H9 (cell line): Measurements from ENCODE around the gene C1orf52. TPM values are rescaled to one million over a fixed set of nuclear protein-coding genes. Genes with fewer than 3 reads are reported as not detected.

Source experiments
- DNase-seq: peaks from one replicate; pipeline ENCODE4 v3.0.0-alpha.2; 2017
- H2AFZ ChIP-seq: one replicate; pipeline ENCODE4 v1.6.1; 2013; ENCODE audit warnings: mild to moderate bottlenecking, low read length, control low read depth, moderate library complexity
- H2AK5ac ChIP-seq: 2 replicates; pipeline ENCODE4 v1.6.1; 2013; ENCODE audit warnings: low read length, control low read depth, mixed read lengths; ENCODE audit not compliant: insufficient read length
- H2BK120ac ChIP-seq: one replicate; pipeline ENCODE4 v1.6.1; 2013; ENCODE audit warnings: low read depth, mild to moderate bottlenecking, low read length, control low read depth, inconsistent platforms; ENCODE audit not compliant: poor library complexity, severe bottlenecking
- H2BK12ac ChIP-seq: 2 replicates; pipeline ENCODE4 v1.6.1; 2013; ENCODE audit warnings: low read length, control low read depth, mixed read lengths, low read depth; ENCODE audit not compliant: insufficient read length
- H2BK15ac ChIP-seq: 2 replicates; pipeline ENCODE4 v1.6.1; 2013; ENCODE audit warnings: low read depth, low read length, control low read depth
- H2BK20ac ChIP-seq: one replicate; pipeline ENCODE4 v1.6.1; 2013; ENCODE audit warnings: low read depth, mild to moderate bottlenecking, low read length, control low read depth, inconsistent platforms; ENCODE audit not compliant: poor library complexity, severe bottlenecking
- H2BK5ac ChIP-seq: 2 replicates; pipeline ENCODE4 v1.6.1; 2013; ENCODE audit warnings: low read length, control low read depth, mixed read lengths; ENCODE audit not compliant: insufficient read length
- H3K14ac ChIP-seq: 2 replicates; pipeline ENCODE4 v1.6.1; 2013; ENCODE audit warnings: low read length, control low read depth; ENCODE audit not compliant: insufficient read depth
- H3K18ac ChIP-seq: 2 replicates; pipeline ENCODE4 v1.6.1; 2013; ENCODE audit warnings: low read depth, mild to moderate bottlenecking, mixed read lengths, low read length, control low read depth; ENCODE audit not compliant: insufficient read length
- H3K23ac ChIP-seq: 2 replicates; pipeline ENCODE4 v1.6.1; 2013; ENCODE audit warnings: low read length, control low read depth, mixed read lengths, low read depth; ENCODE audit not compliant: insufficient read length
- H3K23me2 ChIP-seq: 2 replicates; pipeline ENCODE4 v1.6.1; 2013; ENCODE audit warnings: low read depth, mild to moderate bottlenecking, mixed read lengths, low read length, control low read depth; ENCODE audit not compliant: insufficient read length, poor library complexity, severe bottlenecking
- H3K27ac ChIP-seq: 2 replicates; pipeline ENCODE4 v1.5.1; 2013; ENCODE audit warnings: low read length, control low read depth, mixed read lengths, low read depth; ENCODE audit not compliant: insufficient read length
- H3K27me3 ChIP-seq: 2 replicates; pipeline ENCODE4 v1.6.1; 2013; ENCODE audit warnings: low read length, control low read depth, inconsistent platforms; ENCODE audit not compliant: insufficient read depth
- H3K4ac ChIP-seq: 2 replicates; pipeline ENCODE4 v1.6.1; 2013; ENCODE audit warnings: low read depth, mild to moderate bottlenecking, control low read depth, inconsistent platforms, low read length, moderate library complexity
- H3K4me1 ChIP-seq: 2 replicates; pipeline ENCODE4 v1.6.1; 2013; ENCODE audit warnings: low read length, control low read depth, inconsistent platforms; ENCODE audit not compliant: insufficient read depth
- H3K4me2 ChIP-seq: 2 replicates; pipeline ENCODE4 v1.6.1; 2013; ENCODE audit warnings: low read length, control low read depth, mixed read lengths; ENCODE audit not compliant: insufficient read length, insufficient read depth
- H3K56ac ChIP-seq: 2 replicates; pipeline ENCODE4 v1.6.1; 2013; ENCODE audit warnings: low read depth, mild to moderate bottlenecking, mixed read lengths, low read length, control low read depth; ENCODE audit not compliant: insufficient read length
- H3K79me1 ChIP-seq: 2 replicates; pipeline ENCODE4 v1.6.1; 2013; ENCODE audit warnings: low read depth, mild to moderate bottlenecking, moderate library complexity, low read length, control low read depth, inconsistent platforms; ENCODE audit not compliant: insufficient read depth, poor library complexity, severe bottlenecking
- H3K79me2 ChIP-seq: 2 replicates; pipeline ENCODE4 v1.6.1; 2013; ENCODE audit warnings: low read length, control low read depth, inconsistent platforms; ENCODE audit not compliant: insufficient read depth
- H3K9ac ChIP-seq: 2 replicates; pipeline ENCODE4 v1.6.1; 2013; ENCODE audit warnings: low read length, control low read depth, mixed read lengths; ENCODE audit not compliant: insufficient read length; ENCODE audit errors: extremely low read depth
- H3K9me3 ChIP-seq: one replicate; pipeline ENCODE4 v1.6.1; 2013; ENCODE audit warnings: low read depth, low read length, inconsistent platforms; ENCODE audit not compliant: control insufficient read depth
- H3T11ph ChIP-seq: one replicate; pipeline ENCODE4 v1.6.1; 2013; ENCODE audit warnings: mild to moderate bottlenecking, low read length, control low read depth, inconsistent platforms
- H4K20me1 ChIP-seq: one replicate; pipeline ENCODE4 v1.6.1; 2013; ENCODE audit not compliant: control insufficient read depth, insufficient read length, insufficient read depth
- H4K5ac ChIP-seq: 2 replicates; pipeline ENCODE4 v1.6.1; 2013; ENCODE audit warnings: low read depth, mild to moderate bottlenecking, mixed read lengths, low read length, control low read depth; ENCODE audit not compliant: insufficient read length
- H4K8ac ChIP-seq: replicated peaks from 2 replicates; pipeline ENCODE4 v1.6.1; 2013; ENCODE audit warnings: low read length, control low read depth, mixed read lengths, low read depth; ENCODE audit not compliant: insufficient read length
- H4K91ac ChIP-seq: 2 replicates; pipeline ENCODE4 v1.6.1; 2013; ENCODE audit warnings: low read depth, mild to moderate bottlenecking, moderate library complexity, mixed read lengths, low read length, control low read depth; ENCODE audit not compliant: insufficient read length
- H3K27ac Mint-ChIP-seq, 3 experiments: 2 replicates in 2 of 3; 3 replicates in 1 of 3; pipeline ENCODE4 v1.8.0; 2020 to 2021; ENCODE audit warnings: mixed read lengths in 3 of 3, mild to moderate bottlenecking in 1 of 3, moderate library complexity in 1 of 3
- H3K27me3 Mint-ChIP-seq: 2 replicates; pipeline ENCODE4 v1.8.0; 2021; ENCODE audit warnings: low read depth, mild to moderate bottlenecking, moderate library complexity, mixed read lengths
- H3K36me3 Mint-ChIP-seq, 3 experiments: 2 replicates in 2 of 3; 3 replicates in 1 of 3; pipeline ENCODE4 v1.8.0; 2020 to 2021; ENCODE audit warnings: low read depth in 3 of 3, mixed read lengths in 3 of 3; ENCODE audit not compliant: insufficient read depth in 1 of 3
- H3K4me1 Mint-ChIP-seq, 2 experiments: 2 replicates each; pipeline ENCODE4 v1.8.0; 2020; ENCODE audit warnings: mixed read lengths in 2 of 2
- H3K4me3 Mint-ChIP-seq, 2 experiments: 2 replicates in 1 of 2; 3 replicates in 1 of 2; pipeline ENCODE4 v1.8.0; 2020 to 2021; ENCODE audit warnings: mild to moderate bottlenecking in 2 of 2, mixed read lengths in 2 of 2, moderate library complexity in 1 of 2
- H3K9me3 Mint-ChIP-seq, 2 experiments: 2 replicates in 1 of 2; 3 replicates in 1 of 2; pipeline ENCODE4 v1.8.0; 2020; ENCODE audit warnings: mild to moderate bottlenecking in 2 of 2, mixed read lengths in 2 of 2, moderate library complexity in 1 of 2
- CTCF ChIP-seq: fragments of 200-600 bp; sonication (generic); conservative IDR thresholded peaks from 3 replicates; pipeline ENCODE4 v1.8.0; 2021; ENCODE audit warnings: antibody characterized with exemption, mild to moderate bottlenecking
- WGBS: extraction: QIAGEN DNeasy Blood & Tissue Kit; methylation state at CpG from one replicate; pipeline ENCODE4 v1.1.7; 2013; ENCODE audit warnings: missing lambda C conversion rate, low lambda C conversion rate, mixed read lengths; ENCODE audit not compliant: insufficient read length; ENCODE audit errors: extremely low coverage; 5-methylcytosine and 5-hydroxymethylcytosine counted together
- total RNA-seq: library from RNA; stranded (reverse); gene quantifications from 2 replicates; pipeline ENCODE4 v1.2.1, GENCODE V29; 2021

Gene C1orf52
- total RNA-seq, 1 experiment from 2014 or later, result 45.1 TPM

GRCh38 chr1:85283475-85284199 is 24.2 kb upstream of the C1orf52 start:
- no peaks in the 10 kb centered on the region for H3K4me1 ChIP-seq
- H3K9me3 ChIP-seq, result no peaks in the 10 kb centered on the region
- H2BK15ac ChIP-seq, result no peak overlapping the region
- H2BK20ac ChIP-seq, result no peak overlapping the region
- no peaks in the 10 kb centered on the region for H4K20me1 ChIP-seq
- H3K23ac ChIP-seq, result no peak overlapping the region
- H2BK12ac ChIP-seq, result no peak overlapping the region
- no peak overlapping the region for H3K4ac ChIP-seq
- no peak overlapping the region for H2AFZ ChIP-seq
- no peaks in the 10 kb centered on the region for H3K23me2 ChIP-seq
- no peak overlapping the region for H2AK5ac ChIP-seq
- no peak overlapping the region for H3K56ac ChIP-seq
- Mint-ChIP-seq H3K36me3 (no peaks in the 10 kb centered on the region), H3K27ac (no peak overlapping the region), H3K4me3 (no peak overlapping the region), H3K27me3 (no peaks in the 10 kb centered on the region), H3K4me1 (peaks cover 23 to 28% of the 10 kb centered on the region in 2 experiments), H3K9me3 (no peaks in the 10 kb centered on the region)
- no peak overlapping the region for H4K8ac ChIP-seq
- no peak overlapping the region for H3K27ac ChIP-seq
- no peaks in the 10 kb centered on the region for H3K27me3 ChIP-seq
- no peak overlapping the region for H2BK120ac ChIP-seq
- no peak overlapping the region for H4K5ac ChIP-seq
- H4K91ac ChIP-seq, result no peak overlapping the region
- no peak overlapping the region for H3K14ac ChIP-seq
- no peaks in the 10 kb centered on the region for H3K79me1 ChIP-seq
- no peaks in the 10 kb centered on the region for H3K79me2 ChIP-seq
- H3T11ph ChIP-seq, result no peak overlapping the region
- no CpG with 5 or more reads among the region's 11 CpGs for WGBS
- H2BK5ac ChIP-seq, result no peak overlapping the region
- DNase-seq, result peak; percentile 68
- no peak overlapping the region for H3K9ac ChIP-seq
- H3K4me2 ChIP-seq, result no peak overlapping the region
- H3K18ac ChIP-seq, result no peak overlapping the region
- TF ChIP-seq CTCF, result no peak
